WTC11 (cell line): ENCODE results near the gene MAP1LC3B. TPM values are rescaled to one million over a fixed set of nuclear protein-coding genes. Genes with fewer than 3 reads are reported as not detected.
A peak's percentile ranks its signal among the peaks of the same experiment; 100 is the strongest.
"Not testable (repeated sequence)": the region's sequence is repeated elsewhere in the genome, so short reads cannot be mapped to it uniquely, and the experiment has no call there.

Experiments used
- ATAC-seq: fragments of 200-7000 bp; cut with Tn5 transposase; 2 replicates; pipeline ENCODE4 v1.10.0; 2021; ENCODE audit warnings: mild to moderate bottlenecking, moderate library complexity
- CTCF ChIA-PET: fragments of 300-600 bp; sonication (Branson Sonifier 250); formaldehyde crosslinking; loops from one replicate; lab custom pipeline; 2021; ENCODE audit warnings: antibody characterized with exemption; lab: Charles Lee
- POLR2A ChIA-PET: fragments of 350-600 bp; sonication (Branson Sonifier 250); formaldehyde crosslinking; loops from one replicate; lab custom pipeline; 2021; ENCODE audit warnings: antibody characterized with exemption; lab: Charles Lee
- DNase-seq: peaks from one replicate; pipeline ENCODE4 v3.0.0; 2021; ENCODE audit warnings: low spot score
- H3K27ac Mint-ChIP-seq: 2 replicates; pipeline ENCODE4 v1.8.0; 2021; ENCODE audit warnings: mixed read lengths
- H3K27me3 Mint-ChIP-seq: 2 replicates; pipeline ENCODE4 v1.8.0; 2021; ENCODE audit warnings: low read depth, mild to moderate bottlenecking, moderate library complexity, mixed read lengths
- H3K36me3 Mint-ChIP-seq: 2 replicates; pipeline ENCODE4 v1.8.0; 2021; ENCODE audit warnings: mixed read lengths
- H3K4me1 Mint-ChIP-seq: 2 replicates; pipeline ENCODE4 v1.8.0; 2022; ENCODE audit warnings: mixed read lengths
- H3K4me3 Mint-ChIP-seq: 2 replicates; pipeline ENCODE4 v1.8.0; 2021; ENCODE audit warnings: mild to moderate bottlenecking, moderate library complexity, mixed read lengths
- H3K9me3 Mint-ChIP-seq: 2 replicates; pipeline ENCODE4 v1.8.0; 2021; ENCODE audit warnings: mixed read lengths
- ATF1 ChIP-seq: sonication (generic); formaldehyde crosslinking; IDR thresholded peaks from 2 replicates; pipeline ENCODE4 v1.8.1; 2023; ENCODE audit warnings: mild to moderate bottlenecking, moderate library complexity, missing genetic modification reagents
- ELF4 ChIP-seq: sonication (generic); formaldehyde crosslinking; IDR thresholded peaks from 2 replicates; pipeline ENCODE4 v1.8.1; 2022; ENCODE audit warnings: low read depth, mild to moderate bottlenecking, moderate library complexity, missing genetic modification reagents
- FOXK1 ChIP-seq: sonication (generic); formaldehyde crosslinking; IDR thresholded peaks from 2 replicates; pipeline ENCODE4 v1.8.0; 2022; ENCODE audit warnings: mild to moderate bottlenecking, moderate library complexity, missing genetic modification reagents
- FOXP1 ChIP-seq: sonication (generic); formaldehyde crosslinking; IDR thresholded peaks from 2 replicates; pipeline ENCODE4 v1.8.0; 2022; ENCODE audit warnings: missing genetic modification reagents, mild to moderate bottlenecking, moderate library complexity, borderline replicate concordance
- FOXP4 ChIP-seq: sonication (generic); formaldehyde crosslinking; IDR thresholded peaks from 2 replicates; pipeline ENCODE4 v1.8.0; 2022; ENCODE audit warnings: mild to moderate bottlenecking, missing genetic modification reagents
- GABPB1 ChIP-seq: sonication (generic); formaldehyde crosslinking; IDR thresholded peaks from 2 replicates; pipeline ENCODE4 v1.8.1; 2023; ENCODE audit warnings: mild to moderate bottlenecking, missing genetic modification reagents
- GRHL2 ChIP-seq: fragments of 250-450 bp; sonication (Bioruptor Pico); IDR thresholded peaks from 2 replicates; pipeline ENCODE4 v1.8.0; 2022; ENCODE audit warnings: mild to moderate bottlenecking, moderate library complexity; ENCODE audit not compliant: insufficient replicate concordance, severe bottlenecking
- HMGA2 ChIP-seq: fragments of 250-450 bp; sonication (Bioruptor Pico); IDR thresholded peaks from 2 replicates; pipeline ENCODE4 v1.4.0; 2021; ENCODE audit warnings: mild to moderate bottlenecking, moderate library complexity
- KAT7 ChIP-seq: sonication (generic); formaldehyde crosslinking; IDR thresholded peaks from 2 replicates; pipeline ENCODE4 v1.8.1; 2023; ENCODE audit warnings: missing genetic modification reagents, mild to moderate bottlenecking, borderline replicate concordance
- MAX ChIP-seq: sonication (generic); formaldehyde crosslinking; IDR thresholded peaks from 2 replicates; pipeline ENCODE4 v1.8.0; 2022; ENCODE audit warnings: mild to moderate bottlenecking, missing genetic modification reagents
- MYBL2 ChIP-seq: sonication (generic); formaldehyde crosslinking; IDR thresholded peaks from 2 replicates; pipeline ENCODE4 v1.8.1; 2023; ENCODE audit warnings: mild to moderate bottlenecking, moderate library complexity, missing genetic modification reagents
- RELA ChIP-seq: sonication (generic); formaldehyde crosslinking; IDR thresholded peaks from 2 replicates; pipeline ENCODE4 v1.8.1; 2022; ENCODE audit warnings: missing genetic modification reagents, mild to moderate bottlenecking, borderline replicate concordance
- SOX15 ChIP-seq: fragments of 250-450 bp; sonication (Bioruptor Pico); IDR thresholded peaks from 2 replicates; pipeline ENCODE4 v1.9.0; 2021; ENCODE audit warnings: mild to moderate bottlenecking
- TP53 ChIP-seq: sonication (generic); formaldehyde crosslinking; IDR thresholded peaks from 2 replicates; pipeline ENCODE4 v1.8.1; 2023; ENCODE audit warnings: mild to moderate bottlenecking, missing genetic modification reagents
- USF1 ChIP-seq: sonication (generic); formaldehyde crosslinking; IDR thresholded peaks from 2 replicates; pipeline ENCODE4 v1.8.0; 2022; ENCODE audit warnings: mild to moderate bottlenecking, missing genetic modification reagents
- USF2 ChIP-seq: sonication (generic); formaldehyde crosslinking; IDR thresholded peaks from 2 replicates; pipeline ENCODE4 v1.8.1; 2023; ENCODE audit warnings: mild to moderate bottlenecking, missing genetic modification reagents, moderate library complexity
- ZNF121 ChIP-seq: sonication (generic); formaldehyde crosslinking; IDR thresholded peaks from 2 replicates; pipeline ENCODE4 v1.8.0; 2023; ENCODE audit warnings: missing genetic modification reagents
- ZNF138 ChIP-seq: sonication (generic); formaldehyde crosslinking; conservative IDR thresholded peaks from 2 replicates; pipeline ENCODE4 v1.8.1; 2022; ENCODE audit warnings: mild to moderate bottlenecking, moderate library complexity, missing genetic modification reagents
- ZNF263 ChIP-seq: sonication (generic); formaldehyde crosslinking; IDR thresholded peaks from 2 replicates; pipeline ENCODE4 v1.8.1; 2022; ENCODE audit warnings: low read depth, mild to moderate bottlenecking, moderate library complexity, missing genetic modification reagents
- ZNF423 ChIP-seq: fragments of 250-450 bp; sonication (Bioruptor Pico); IDR thresholded peaks from 2 replicates; pipeline ENCODE4 v2.1.2; 2022; ENCODE audit warnings: mild to moderate bottlenecking, moderate library complexity
- total RNA-seq: library from RNA; stranded (reverse); gene quantifications from 3 replicates; pipeline ENCODE4 v1.2.3, GENCODE V29; 2021
- TF ChIP-seq, protein P1 (sequence below): sonication (generic); formaldehyde crosslinking; IDR thresholded peaks from 2 replicates; pipeline ENCODE4 v1.8.1; 2023; ENCODE audit warnings: mild to moderate bottlenecking, moderate library complexity, missing genetic modification reagents
- TF ChIP-seq, protein P2 (sequence below): sonication (generic); formaldehyde crosslinking; conservative IDR thresholded peaks from 2 replicates; pipeline ENCODE4 v1.8.1; 2022; ENCODE audit warnings: mild to moderate bottlenecking, missing genetic modification reagents
- TF ChIP-seq, protein P3 (sequence below): fragments of 250-450 bp; sonication (Bioruptor Pico); IDR thresholded peaks from 2 replicates; pipeline ENCODE4 v2.1.2; 2022; ENCODE audit warnings: mild to moderate bottlenecking, moderate library complexity

Gene MAP1LC3B
- total RNA-seq, 1 experiment from 2014 or later = 46.9 TPM

DNA sequence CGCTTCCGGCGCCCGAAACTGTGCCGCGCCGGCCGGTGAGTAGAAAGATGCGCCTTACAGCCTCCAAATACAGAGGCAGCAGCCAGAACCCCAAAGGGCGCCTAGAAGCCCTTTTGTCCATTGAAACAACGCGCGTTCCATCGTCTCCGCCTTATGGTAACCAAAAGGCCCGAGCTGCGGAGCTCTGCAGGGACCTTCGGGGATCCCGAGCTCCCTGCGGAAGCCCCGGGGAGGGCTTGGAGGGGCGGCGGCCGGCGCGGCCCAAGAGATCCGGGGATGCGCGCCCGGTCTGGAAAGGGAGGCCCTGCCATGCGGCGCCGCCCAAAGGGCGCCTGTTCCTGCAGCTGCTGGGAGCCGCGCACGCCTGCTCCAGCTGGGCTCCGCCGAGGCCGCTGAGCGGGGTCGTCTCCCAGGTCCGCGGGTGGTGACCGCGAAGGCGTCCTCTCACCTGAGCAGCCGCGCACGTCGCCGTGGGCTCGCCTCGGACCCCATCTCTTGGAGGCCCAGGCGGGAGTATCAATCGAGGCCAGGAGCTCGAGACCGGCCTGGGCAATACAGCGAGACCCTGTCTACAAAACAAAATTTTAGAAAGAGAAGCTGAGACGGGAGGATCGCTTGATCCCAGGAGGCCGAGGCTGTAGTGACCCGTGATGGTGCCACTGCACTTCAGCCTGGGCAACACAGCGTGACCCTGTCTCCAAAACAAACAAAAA is 7.8 kb upstream of the MAP1LC3B start (continued):
- TF ChIP-seq, protein P1, sequence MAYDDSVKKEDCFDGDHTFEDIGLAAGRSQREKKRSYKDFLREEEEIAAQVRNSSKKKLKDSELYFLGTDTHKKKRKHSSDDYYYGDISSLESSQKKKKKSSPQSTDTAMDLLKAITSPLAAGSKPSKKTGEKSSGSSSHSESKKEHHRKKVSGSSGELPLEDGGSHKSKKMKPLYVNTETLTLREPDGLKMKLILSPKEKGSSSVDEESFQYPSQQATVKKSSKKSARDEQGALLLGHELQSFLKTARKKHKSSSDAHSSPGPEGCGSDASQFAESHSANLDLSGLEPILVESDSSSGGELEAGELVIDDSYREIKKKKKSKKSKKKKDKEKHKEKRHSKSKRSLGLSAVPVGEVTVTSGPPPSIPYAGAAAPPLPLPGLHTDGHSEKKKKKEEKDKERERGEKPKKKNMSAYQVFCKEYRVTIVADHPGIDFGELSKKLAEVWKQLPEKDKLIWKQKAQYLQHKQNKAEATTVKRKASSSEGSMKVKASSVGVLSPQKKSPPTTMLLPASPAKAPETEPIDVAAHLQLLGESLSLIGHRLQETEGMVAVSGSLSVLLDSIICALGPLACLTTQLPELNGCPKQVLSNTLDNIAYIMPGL = peak; percentile 98
- peak; percentile 18 for TF ChIP-seq MYBL2 (CRISPR knock-in tag)
- TF ChIP-seq, protein P2, sequence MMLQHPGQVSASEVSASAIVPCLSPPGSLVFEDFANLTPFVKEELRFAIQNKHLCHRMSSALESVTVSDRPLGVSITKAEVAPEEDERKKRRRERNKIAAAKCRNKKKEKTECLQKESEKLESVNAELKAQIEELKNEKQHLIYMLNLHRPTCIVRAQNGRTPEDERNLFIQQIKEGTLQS = no peak
- peak; percentile 86 for TF ChIP-seq MAX
- no peak for TF ChIP-seq GRHL2
- TF ChIP-seq ZNF263 (CRISPR knock-in tag) = no peak
- TF ChIP-seq HMGA2 = 0 out of 2 replicates have a peak, but pooled peaks have one; percentile 28
- peak; percentile 21 for TF ChIP-seq USF1 (CRISPR knock-in tag)
- TF ChIP-seq ZNF138 (CRISPR knock-in tag) = no peak
- peak; percentile 60 for TF ChIP-seq FOXP4 (CRISPR knock-in tag)
- no peak for TF ChIP-seq SOX15 (CRISPR knock-in tag)
- TF ChIP-seq ZNF121 (CRISPR knock-in tag) = peak; percentile 100
- no peak for TF ChIP-seq ELF4 (CRISPR knock-in tag)
- TF ChIP-seq ATF1 (CRISPR knock-in tag) = peak; percentile 35; the same call in 1 of the 2 replicates

DNA sequence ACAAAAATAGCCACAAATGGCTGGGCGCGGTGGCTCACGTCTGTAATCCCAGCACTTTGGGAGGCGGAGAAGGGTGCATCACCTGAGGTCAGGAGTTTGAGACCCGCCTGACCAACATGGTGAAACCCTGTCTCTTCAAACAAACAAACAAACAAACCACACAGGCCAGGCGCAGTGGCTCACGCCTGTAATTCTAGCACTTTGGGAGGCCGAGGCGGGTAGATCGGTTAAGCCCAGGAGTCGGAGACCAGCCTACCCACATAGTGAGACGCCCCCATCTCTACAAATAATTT is 7.3 kb upstream of the MAP1LC3B start:
- ATAC-seq, DNase-seq, H3K9me3 Mint-ChIP-seq, POLR2A ChIA-PET, H3K27me3 Mint-ChIP-seq, H3K36me3 Mint-ChIP-seq: not testable (repeated sequence)
- CTCF ChIA-PET = interaction anchor here (0.7 to 2.1 kb wide), 2 partner anchors 10 to 246 kb away, joined by 3 to 19 read pairs; no protein-coding TSS in a partner anchor
- Mint-ChIP-seq H3K4me3 (peak overlapping the region; percentile 80), H3K4me1 (peaks cover 39% of the 10 kb centered on the region), H3K27ac (peak overlapping the region; percentile 94)

DNA sequence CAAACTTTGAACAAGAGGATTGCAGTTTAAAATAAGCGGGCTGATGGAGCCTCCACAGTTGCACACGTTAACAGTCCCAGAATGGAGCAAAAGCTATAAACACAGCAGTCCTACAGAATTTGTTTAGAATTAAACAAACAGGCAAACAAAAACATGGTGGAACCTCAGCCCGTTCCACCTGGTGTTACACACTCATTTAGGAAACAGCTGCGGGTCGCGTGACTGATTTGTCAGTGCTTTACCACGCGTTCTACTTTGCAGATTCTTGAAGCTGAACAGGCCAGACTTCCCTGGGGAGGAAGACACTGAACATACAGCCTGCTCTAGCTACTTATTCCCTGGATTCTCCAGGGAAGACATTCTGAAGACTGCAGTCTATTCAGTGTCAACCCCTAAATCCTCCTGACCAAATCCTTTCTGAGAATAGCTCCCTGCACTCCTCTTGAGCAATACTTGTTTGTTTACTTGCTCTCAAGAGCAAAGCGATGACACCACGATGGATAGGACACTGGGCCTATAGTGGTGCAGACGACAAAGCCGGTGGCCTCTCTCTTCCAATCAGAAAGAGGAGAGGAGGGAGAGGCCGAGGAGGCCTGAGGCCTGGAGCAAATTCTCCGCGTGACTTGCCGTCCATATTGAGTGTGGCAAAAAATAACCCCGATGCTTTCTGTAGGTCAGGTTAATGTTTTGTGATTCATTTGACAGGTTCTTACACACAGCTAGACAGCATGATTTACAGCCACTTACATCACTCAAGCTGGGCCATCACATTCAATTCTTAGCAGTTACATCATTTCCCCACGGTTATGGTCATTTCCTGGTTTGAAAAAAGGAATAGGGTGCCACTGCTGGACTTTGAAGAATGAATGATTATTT is 4.0 kb upstream of the MAP1LC3B start:
- H3K4me3 Mint-ChIP-seq = peak overlapping the region; percentile 52
- peaks cover 22% of the 10 kb centered on the region for H3K4me1 Mint-ChIP-seq
- peak overlapping the region; percentile 98 for H3K27ac Mint-ChIP-seq
- H3K36me3 Mint-ChIP-seq = no peaks in the 10 kb centered on the region
- POLR2A ChIA-PET = interaction anchor here (0.6 kb wide), 1 partner anchor 465 kb away, joined by 3 read pairs; no protein-coding TSS in a partner anchor
- H3K9me3 Mint-ChIP-seq = no peaks in the 10 kb centered on the region
- ATAC-seq = peak; percentile 68
- peak; percentile 85 for DNase-seq
- H3K27me3 Mint-ChIP-seq = no peaks in the 10 kb centered on the region
- CTCF ChIA-PET = interaction anchor here (1.1 to 1.6 kb wide), 5 partner anchors 73 to 248 kb away, joined by 3 to 5 read pairs (median 4); no protein-coding TSS in a partner anchor
- TF ChIP-seq KAT7 (CRISPR knock-in tag) (no peak), GABPB1 (CRISPR knock-in tag) (peak; percentile 100), ZNF423 (CRISPR knock-in tag) (no peak), MAX (peak; percentile 31; the same call in 1 of the 2 replicates), USF1 (CRISPR knock-in tag) (peak; percentile 81; the same call in 1 of the 2 replicates), ATF1 (CRISPR knock-in tag) (no peak), USF2 (CRISPR knock-in tag) (peak; percentile 86), FOXK1 (CRISPR knock-in tag) (peak; percentile 98), FOXP1 (CRISPR knock-in tag) (no peak), RELA (CRISPR knock-in tag) (no peak), TP53 (CRISPR knock-in tag) (no peak)
- TF ChIP-seq, protein P3, sequence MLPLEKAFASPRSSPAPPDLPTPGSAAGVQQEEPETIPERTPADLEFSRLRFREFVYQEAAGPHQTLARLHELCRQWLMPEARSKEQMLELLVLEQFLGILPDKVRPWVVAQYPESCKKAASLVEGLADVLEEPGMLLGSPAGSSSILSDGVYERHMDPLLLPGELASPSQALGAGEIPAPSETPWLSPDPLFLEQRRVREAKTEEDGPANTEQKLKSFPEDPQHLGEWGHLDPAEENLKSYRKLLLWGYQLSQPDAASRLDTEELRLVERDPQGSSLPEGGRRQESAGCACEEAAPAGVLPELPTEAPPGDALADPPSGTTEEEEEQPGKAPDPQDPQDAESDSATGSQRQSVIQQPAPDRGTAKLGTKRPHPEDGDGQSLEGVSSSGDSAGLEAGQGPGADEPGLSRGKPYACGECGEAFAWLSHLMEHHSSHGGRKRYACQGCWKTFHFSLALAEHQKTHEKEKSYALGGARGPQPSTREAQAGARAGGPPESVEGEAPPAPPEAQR = no peak
